IPS DF 4.7 (cell line): ENCODE results near the gene NBPF6.
"Not testable (repeated sequence)": the region's sequence is repeated elsewhere in the genome, so short reads cannot be mapped to it uniquely, and the experiment has no call there.

ENCODE experiments used
- DNase-seq: peaks from one replicate; pipeline ENCODE4 v3.0.0-alpha.2; 2013; ENCODE audit warnings: low spot score; ENCODE audit errors: extremely low read depth

The NBPF6 gene

GRCh38 chr1:108450043-108450442, at the start of gene NBPF6:
Gene NBPF6, plus strand, starts transcription at chr1:108450343. Its CDS starts 259 bp downstream, at chr1:108450602.
- not testable (repeated sequence) for DNase-seq

DNA sequence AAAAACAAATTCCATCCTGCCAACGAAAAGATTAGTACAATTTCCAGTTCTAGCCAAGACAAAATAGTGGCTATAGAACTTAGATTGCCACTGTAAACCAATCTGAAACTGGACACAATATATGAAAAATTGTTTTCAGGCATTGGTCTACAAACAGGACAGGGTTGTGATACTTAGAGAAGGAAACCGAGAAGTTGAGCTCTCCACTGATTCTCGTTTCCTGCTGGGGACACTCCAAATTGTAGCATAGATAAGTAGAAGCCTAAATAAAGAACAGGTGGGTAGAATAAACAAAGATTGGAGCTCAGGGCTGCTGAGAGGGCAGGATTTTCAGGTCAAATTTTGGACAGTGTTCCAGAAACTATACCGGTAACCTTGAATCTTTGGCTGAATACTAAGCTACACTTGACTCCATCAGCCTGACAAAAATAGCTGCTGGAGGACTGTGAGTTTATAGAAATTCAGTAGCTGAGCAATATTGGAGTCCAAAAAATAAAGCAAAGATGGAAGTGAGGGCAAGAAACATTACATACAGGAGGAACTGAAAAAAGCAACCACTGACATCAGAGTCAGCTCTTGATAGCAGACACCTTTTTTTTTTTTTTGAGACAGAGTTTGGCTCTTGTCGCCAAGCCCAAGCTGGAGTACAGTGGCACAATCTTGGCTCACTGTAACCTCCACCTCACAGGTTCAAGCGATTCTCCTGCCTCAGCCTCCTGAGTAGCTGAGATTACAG, 38.9 kb upstream of the NBPF6 start:
- not testable (repeated sequence) for DNase-seq

GRCh38 chr1:108420129-108420528, 30.0 kb upstream of the NBPF6 start:
- DNase-seq: not testable (repeated sequence)

DNA sequence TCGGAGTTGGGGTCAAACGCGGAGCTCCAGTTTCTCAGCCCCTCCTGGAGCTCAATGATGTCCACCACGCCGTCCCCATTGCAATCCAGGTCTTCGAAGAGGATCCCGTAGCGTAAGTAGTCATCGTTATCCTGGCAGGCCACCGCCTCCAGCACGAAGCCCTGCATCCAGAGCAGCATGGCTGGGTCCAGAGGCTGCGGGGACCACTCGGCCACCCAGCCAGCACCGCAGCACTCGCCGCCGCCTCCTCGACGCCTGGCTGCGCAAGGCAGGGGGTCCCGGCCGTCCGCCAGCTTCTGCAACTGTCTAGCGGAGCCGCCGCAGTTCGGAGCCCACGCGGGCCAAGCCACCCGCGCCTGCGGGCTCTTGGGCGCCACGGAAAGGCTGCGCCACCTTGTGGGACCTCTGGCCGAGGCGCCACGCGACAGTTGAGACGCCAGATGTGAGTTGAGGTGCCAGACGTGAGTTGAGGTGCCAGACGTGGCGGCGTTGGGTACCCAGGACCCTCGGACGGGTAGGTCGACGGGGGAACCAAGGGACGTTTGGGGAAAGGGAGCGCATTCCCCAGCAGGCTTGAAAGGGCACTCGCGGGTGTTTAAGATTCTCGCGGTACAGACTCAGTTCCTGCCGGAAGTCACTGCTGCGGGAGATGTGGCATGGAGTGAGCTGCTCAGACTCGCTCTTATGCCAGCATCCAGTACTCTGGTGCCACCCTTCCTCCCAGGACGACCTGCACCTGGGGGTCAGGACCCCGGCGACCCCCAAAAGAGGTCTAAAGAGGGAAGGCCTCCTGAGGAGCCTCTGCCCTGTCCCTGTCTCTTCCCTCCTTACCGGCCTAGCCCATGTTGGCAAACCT, 28.9 kb upstream of the NBPF6 start:
- DNase-seq: not testable (repeated sequence)

DNA sequence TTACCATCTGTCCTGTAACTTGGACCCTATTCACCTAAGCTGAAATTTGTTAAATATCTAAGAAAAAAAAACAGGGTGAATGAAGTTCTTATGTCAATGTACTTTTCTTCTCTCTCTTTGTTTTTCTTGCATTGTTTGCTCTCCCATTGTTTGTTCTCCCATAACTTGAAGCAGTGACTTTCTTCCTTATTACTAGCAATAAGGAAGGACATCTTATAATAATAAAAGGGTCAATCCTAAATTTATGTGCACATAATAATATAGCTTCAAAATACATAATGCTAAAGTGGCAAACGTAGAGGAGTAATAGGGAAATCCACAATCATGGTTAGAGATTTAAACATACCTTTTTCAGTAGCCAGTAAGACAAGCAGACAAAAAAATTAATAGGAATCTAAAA, 23.3 kb upstream of the NBPF6 start:
- DNase-seq: not testable (repeated sequence)

- not testable (repeated sequence) for DNase-seq
Observed at GRCh38 chr1:108432002-108432401, 18.1 kb upstream of the NBPF6 start.

DNA sequence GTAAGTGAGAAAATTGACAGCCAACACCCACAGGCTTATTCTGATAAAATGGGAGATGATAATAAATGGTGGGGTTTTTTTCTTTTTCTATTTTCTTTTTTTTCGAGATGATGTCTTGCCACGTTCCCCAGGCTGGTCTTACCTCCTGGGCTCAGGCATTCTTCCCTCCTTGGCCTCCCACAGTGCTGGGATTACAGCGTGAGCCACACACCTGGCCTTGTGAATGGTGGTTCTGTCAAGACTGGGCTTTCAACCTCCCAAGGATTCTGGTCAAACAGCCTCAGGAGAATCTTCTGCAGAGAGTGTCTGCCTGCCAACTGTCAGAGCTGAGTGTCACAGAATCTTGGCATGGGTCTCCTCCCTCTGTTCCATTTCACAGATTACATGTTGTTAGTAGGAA, 16.7 kb upstream of the NBPF6 start:
- not testable (repeated sequence) for DNase-seq

- not testable (repeated sequence) for DNase-seq
Observed at GRCh38 chr1:108438536-108438935, 11.6 kb upstream of the NBPF6 start.

- not testable (repeated sequence) for DNase-seq
Observed at GRCh38 chr1:108454521-108454920, 4.4 kb downstream of the NBPF6 start.

DNA sequence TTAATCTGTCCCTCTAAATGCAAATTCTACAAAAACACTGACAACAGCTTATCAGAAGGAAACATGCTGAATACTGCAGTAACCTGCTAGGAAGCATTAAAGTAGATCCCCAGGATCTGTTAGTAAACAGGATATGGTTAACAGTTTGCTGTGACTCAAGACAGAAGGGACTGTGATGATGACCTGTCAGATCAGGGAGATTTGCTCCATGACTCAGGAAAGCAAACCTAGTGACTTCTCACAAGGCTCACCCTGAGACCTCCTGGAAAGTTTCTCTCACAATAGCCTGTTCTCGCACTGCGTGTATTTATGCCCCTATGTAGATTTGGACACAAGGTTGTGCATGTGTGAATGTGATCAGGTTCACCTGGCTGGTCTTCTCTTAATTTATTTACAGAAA, 8.5 kb downstream of the NBPF6 start:
- not testable (repeated sequence) for DNase-seq

- not testable (repeated sequence) for DNase-seq
Observed at GRCh38 chr1:108461758-108462157, 11.6 kb downstream of the NBPF6 start.

DNA sequence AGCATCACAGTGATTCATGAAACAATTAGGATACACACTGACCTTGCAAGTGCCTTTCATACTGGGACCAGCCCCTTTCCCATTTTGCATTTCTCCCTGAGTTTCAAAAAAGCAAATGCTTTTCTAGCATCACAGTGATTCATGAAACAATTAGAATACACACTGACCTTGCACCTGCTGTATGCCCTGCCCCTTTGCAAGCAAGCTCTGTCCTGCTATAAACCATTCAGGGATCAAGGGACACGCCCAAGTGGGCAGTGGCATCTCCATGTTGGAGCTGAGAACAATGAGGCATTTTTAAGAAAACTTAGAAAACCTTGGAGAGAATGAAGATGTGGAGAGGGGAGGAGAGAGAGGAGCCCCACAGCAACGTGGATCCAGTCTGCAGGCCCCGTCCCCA, 13.8 kb downstream of the NBPF6 start:
- not testable (repeated sequence) for DNase-seq

GRCh38 chr1:108466166-108466565, 16.0 kb downstream of the NBPF6 start:
- not testable (repeated sequence) for DNase-seq

DNA sequence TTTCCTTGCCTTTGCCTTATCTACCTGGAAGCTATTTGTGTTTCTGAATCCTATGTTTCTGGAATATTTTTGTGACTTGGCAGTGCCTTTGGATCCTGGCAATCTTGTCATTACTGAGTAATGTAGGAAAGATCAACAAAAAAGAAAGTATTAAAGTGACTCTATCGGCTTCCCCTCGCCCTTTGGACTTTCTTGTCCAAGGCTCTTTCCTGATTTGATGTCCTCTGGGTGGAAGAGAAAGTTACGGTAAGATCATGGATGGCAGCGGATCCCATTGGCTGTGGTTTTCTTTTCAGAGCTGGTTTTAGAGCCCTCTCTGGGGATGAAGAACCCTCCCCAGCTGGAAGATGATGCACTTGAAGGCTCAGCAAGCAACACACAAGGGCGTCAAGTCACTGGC, 17.0 kb downstream of the NBPF6 start:
- DNase-seq: not testable (repeated sequence)

- not testable (repeated sequence) for DNase-seq
Observed at GRCh38 chr1:108470750-108471149, 20.6 kb downstream of the NBPF6 start.

DNA sequence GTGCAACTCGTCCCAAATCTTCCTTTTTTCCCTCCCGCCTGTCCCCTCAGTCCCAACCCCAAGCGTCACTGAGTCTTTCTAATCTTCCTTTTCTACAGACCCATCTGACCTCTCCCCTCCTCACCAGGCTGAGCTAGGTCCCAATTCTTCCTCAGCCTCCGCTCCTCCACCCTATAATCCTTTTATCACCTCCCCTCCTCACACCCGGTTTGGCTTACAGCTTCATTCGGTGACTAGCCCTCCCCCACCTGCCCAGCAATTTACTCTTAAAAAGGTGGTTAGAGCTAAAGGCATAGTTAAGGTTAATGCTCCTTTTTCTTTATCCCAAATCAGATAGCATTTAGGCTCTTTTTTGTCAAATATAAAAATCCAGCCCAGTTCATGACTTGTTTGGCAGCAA, 24.4 kb downstream of the NBPF6 start:
- not testable (repeated sequence) for DNase-seq

DNA sequence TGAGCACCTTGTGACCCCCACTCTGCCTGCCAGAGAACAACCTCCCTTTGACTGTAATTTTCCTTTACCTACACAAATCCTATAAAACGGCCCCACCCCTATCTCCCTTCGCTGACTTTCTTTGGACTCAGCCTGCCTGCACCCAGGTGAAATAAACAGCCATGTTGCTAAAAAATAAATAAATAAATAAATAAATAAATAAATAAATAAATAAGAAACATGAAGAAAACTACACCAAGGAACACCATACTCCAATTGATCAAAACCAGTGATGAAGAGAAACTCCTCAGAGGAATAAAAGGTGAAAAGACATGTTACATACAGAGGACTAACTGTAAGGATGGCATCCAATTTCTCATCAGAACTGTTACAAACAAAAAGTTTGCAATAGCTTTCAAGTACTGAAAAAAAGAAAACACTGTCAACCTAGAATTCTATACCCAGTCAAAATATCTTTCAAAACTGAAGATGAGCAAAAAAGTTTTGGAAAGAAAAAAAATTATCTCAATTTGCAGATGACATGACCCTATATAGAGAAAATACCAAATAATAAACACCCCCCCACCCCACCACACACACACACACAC, 28.4 kb downstream of the NBPF6 start:
- no peak for DNase-seq

DNA sequence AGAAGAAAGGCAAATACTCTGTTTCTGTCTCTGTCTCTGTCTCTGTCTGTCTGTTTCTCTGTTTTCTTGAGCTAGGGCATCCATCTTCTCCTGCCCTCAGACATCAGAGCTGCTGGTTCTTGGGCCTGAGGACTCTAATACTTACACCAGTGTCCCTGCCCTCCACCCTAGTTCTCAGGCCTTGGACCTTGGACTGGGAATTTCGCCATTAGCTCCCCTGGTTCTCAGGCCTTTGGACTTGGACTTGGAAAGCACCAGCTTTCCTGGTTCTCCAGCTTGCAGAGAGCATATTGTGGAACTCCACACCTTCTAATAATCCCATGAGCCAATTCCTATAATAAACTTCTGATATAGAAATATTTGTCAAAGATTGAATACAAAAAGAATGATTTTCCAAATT, 32.6 kb downstream of the NBPF6 start:
- DNase-seq: no peak

GRCh38 chr1:108485990-108486389, 35.8 kb downstream of the NBPF6 start:
- DNase-seq: not testable (repeated sequence)

DNA sequence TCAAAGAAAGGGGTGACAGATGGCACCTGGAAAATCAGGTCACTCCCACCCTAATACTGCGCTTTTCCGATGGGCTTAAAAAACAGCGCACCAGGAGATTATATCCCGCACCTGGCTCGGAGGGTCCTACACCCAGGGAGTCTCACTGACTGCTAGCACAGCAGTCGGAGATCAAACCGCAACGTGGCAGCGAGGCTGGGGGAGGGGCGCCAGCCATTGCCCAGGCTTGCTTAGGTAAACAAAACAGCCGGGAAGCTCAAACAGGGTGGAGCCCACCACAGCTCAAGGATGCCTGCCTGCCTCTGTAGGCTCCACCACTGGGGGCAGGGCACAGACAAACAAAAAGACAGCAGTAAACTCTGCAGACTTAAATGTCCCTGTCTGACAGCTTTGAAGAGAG, 36.6 kb downstream of the NBPF6 start:
- not testable (repeated sequence) for DNase-seq

GRCh38 chr1:108495008-108495407, 44.9 kb downstream of the NBPF6 start:
- DNase-seq: not testable (repeated sequence)

DNA sequence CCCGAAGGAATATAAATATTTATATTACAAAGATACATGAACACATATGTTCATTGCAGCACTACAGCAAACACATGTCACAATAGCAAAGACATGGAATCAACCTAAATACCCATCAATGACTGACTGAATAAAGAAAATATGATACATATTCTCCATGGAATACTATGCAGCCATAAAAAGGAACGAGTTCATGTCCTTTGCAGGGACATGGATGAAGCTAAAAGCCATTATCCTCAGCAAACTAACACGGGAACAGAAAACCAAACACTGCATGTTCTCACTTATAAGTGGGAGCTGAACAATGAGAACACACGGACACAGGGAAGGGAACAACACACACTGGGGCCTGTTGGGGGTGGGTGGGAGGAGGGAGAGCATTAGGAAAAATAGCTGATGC, 46.7 kb downstream of the NBPF6 start:
- DNase-seq: not testable (repeated sequence)
